ENCODE data around the gene SEMA3B. TPM values are rescaled to one million over a fixed set of nuclear protein-coding genes. Genes with fewer than 3 reads are reported as not detected.

Gene SEMA3B
- total and polyA plus RNA-seq, 2 experiments from 2014 or later, result 67.7 to 104 TPM

DNA sequence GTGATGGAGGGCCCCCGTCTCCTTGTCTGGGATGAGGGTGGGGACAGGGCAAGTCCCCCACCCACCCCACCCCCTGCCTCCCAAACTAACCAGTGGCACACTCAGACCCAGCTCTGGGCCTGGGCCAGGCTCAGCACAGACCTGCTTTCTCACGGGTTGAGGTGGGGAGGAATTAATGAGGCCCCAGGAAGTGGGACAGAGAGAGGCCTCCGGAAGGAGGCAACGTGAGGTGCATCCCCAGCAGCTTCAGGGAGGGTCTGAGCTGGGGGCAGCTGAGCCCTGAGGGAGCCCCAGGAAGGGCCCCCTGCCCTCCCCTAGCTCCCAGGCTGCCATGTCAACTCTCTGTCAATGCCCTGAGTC is 47.9 kb upstream of the SEMA3B start:
- H3K36me3 ChIP-seq (replicated peaks; ENCODE audit: insufficient read depth, low read depth), result no peaks in the 10 kb centered on the region
- 76% methylated on average over 4 of the region's 4 CpGs for WGBS (ENCODE audit: low lambda C conversion rate, missing lambda C conversion rate)
- H3K79me2 ChIP-seq, result no peaks in the 10 kb centered on the region
- DNase-seq (ENCODE audit: low spot score), result no peak
- H3K27ac ChIP-seq, result no peak overlapping the region
- H3K4me3 ChIP-seq, result no peak overlapping the region
- no peaks in the 10 kb centered on the region for H3K9me2 ChIP-seq (replicated peaks; ENCODE audit: insufficient read depth)
- H3K9me3 ChIP-seq (ENCODE audit: low read depth), result no peaks in the 10 kb centered on the region
- H4K20me1 ChIP-seq (ENCODE audit: insufficient read depth, poor library complexity, severe bottlenecking), result no peaks in the 10 kb centered on the region
- no peak overlapping the region for H2AFZ ChIP-seq
- H3K4me1 ChIP-seq (ENCODE audit: insufficient read depth), result peaks cover 3% of the 10 kb centered on the region
- no peaks in the 10 kb centered on the region for H3K27me3 ChIP-seq
- no peak overlapping the region for H3K4me2 ChIP-seq
- TF ChIP-seq EZH2phosphoT487 (IDR thresholded peaks at IDR 0.05; ENCODE audit: low read depth, severe bottlenecking, unreplicated experiment) (no peak), EZH2 (IDR thresholded peaks at IDR 0.05; ENCODE audit: borderline replicate concordance) (no peak)

DNA sequence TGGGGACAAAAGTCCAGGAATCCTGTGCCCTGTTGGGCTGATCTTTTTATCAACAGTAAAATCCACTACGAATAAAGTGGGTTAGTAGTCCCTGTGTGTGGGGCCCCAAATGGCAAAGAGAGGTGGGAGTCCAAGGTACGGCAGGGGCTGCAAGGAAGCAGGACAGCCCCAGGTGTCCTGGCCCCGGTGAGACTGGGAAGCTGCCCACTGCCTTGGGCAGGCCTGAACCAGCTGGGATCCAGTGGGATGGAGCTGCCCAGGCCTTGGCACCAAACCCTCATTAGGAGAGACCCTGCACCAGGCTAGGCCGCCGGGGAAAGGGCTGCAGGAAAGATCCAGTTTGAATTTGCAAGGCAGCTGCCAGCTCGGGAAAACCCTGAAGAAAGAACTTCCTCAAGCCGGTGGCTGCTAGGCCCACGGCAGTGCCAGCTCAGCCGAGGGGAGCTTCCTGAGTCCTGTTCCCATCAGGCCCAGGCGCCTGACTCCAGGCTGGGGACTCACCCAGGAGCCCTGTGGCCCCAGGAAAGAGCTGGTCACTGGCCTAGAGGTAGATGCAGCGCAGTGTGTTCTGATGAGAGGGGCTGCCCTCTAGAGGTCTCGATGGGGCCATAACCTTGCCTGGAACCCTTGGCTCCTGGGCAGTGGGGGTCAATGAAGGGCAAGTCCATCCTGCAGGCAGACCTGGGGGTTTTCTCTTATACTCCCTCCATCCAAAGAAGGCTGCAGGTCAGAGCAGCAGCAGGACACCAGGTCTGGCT is 47.4 kb upstream of the SEMA3B start:
- no peak for DNase-seq (ENCODE audit: low spot score)
- WGBS (ENCODE audit: low lambda C conversion rate, missing lambda C conversion rate), result 83% methylated on average over 12 of the region's 12 CpGs
- TF ChIP-seq EZH2phosphoT487 (IDR thresholded peaks at IDR 0.05; ENCODE audit: low read depth, severe bottlenecking, unreplicated experiment) (no peak), EZH2 (IDR thresholded peaks at IDR 0.05; ENCODE audit: borderline replicate concordance) (no peak)
- TF ChIP-seq, protein P1, sequence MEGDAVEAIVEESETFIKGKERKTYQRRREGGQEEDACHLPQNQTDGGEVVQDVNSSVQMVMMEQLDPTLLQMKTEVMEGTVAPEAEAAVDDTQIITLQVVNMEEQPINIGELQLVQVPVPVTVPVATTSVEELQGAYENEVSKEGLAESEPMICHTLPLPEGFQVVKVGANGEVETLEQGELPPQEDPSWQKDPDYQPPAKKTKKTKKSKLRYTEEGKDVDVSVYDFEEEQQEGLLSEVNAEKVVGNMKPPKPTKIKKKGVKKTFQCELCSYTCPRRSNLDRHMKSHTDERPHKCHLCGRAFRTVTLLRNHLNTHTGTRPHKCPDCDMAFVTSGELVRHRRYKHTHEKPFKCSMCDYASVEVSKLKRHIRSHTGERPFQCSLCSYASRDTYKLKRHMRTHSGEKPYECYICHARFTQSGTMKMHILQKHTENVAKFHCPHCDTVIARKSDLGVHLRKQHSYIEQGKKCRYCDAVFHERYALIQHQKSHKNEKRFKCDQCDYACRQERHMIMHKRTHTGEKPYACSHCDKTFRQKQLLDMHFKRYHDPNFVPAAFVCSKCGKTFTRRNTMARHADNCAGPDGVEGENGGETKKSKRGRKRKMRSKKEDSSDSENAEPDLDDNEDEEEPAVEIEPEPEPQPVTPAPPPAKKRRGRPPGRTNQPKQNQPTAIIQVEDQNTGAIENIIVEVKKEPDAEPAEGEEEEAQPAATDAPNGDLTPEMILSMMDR (IDR thresholded peaks at IDR 0.05; ENCODE audit: poor library complexity), result no peak
- H3K4me3 ChIP-seq, result no peak overlapping the region
- H3K4me2 ChIP-seq, result no peak overlapping the region
- peaks cover 3% of the 10 kb centered on the region for H3K4me1 ChIP-seq (ENCODE audit: insufficient read depth)
- no peaks in the 10 kb centered on the region for H3K27me3 ChIP-seq
- no peaks in the 10 kb centered on the region for H4K20me1 ChIP-seq (ENCODE audit: insufficient read depth, poor library complexity, severe bottlenecking)
- no peak overlapping the region for H3K27ac ChIP-seq
- H3K79me2 ChIP-seq, result no peaks in the 10 kb centered on the region
- no peak overlapping the region for H2AFZ ChIP-seq
- no peaks in the 10 kb centered on the region for H3K9me3 ChIP-seq (ENCODE audit: low read depth)
- H3K9me2 ChIP-seq (replicated peaks; ENCODE audit: insufficient read depth), result no peaks in the 10 kb centered on the region
- no peaks in the 10 kb centered on the region for H3K36me3 ChIP-seq (replicated peaks; ENCODE audit: insufficient read depth, low read depth)

- Histone ChIP-seq H3K27me3 (no peaks in the 10 kb centered on the region), H3K9me2 (replicated peaks; ENCODE audit: insufficient read depth) (no peaks in the 10 kb centered on the region), H3K4me1 (ENCODE audit: insufficient read depth) (peaks cover 8% of the 10 kb centered on the region), H3K4me3 (no peak overlapping the region), H3K4me2 (no peak overlapping the region), H4K20me1 (ENCODE audit: insufficient read depth, poor library complexity, severe bottlenecking) (no peaks in the 10 kb centered on the region), H3K79me2 (no peaks in the 10 kb centered on the region), H3K9me3 (ENCODE audit: low read depth) (no peaks in the 10 kb centered on the region), H3K36me3 (replicated peaks; ENCODE audit: insufficient read depth, low read depth) (no peaks in the 10 kb centered on the region), H2AFZ (no peak overlapping the region), H3K27ac (no peak overlapping the region)
- TF ChIP-seq EZH2 (IDR thresholded peaks at IDR 0.05; ENCODE audit: borderline replicate concordance) (no peak), EZH2phosphoT487 (IDR thresholded peaks at IDR 0.05; ENCODE audit: low read depth, severe bottlenecking, unreplicated experiment) (no peak)
- TF ChIP-seq, protein P1 (IDR thresholded peaks at IDR 0.05; ENCODE audit: poor library complexity), result no peak
- WGBS (ENCODE audit: low lambda C conversion rate, missing lambda C conversion rate), result 83% methylated on average over 1 of the region's 1 CpG
- DNase-seq (ENCODE audit: low spot score), result no peak
Observed at GRCh38 chr3:50222169-50222528, 46.8 kb upstream of the SEMA3B start.

DNA sequence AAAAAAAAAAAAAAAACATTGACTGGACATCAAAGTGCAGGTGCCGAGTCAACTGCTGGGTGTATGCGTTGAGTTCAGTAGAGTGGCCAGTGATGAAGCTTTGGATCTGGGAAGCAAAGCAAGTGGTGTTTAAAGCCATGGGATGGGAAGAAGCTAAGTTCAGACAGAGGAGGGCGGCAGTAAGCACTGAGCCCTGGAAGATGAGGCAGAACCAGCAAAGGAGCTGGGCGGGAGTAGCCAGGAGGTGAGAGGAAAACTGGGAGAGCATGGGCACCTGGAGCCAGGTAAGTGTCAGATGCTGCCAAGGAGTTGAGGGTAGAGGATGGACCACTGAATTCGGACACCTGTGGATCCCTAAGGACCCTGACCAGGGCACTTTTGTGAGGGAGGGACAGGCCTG is 44.3 kb upstream of the SEMA3B start:
- TF ChIP-seq, protein P1 (IDR thresholded peaks at IDR 0.05; ENCODE audit: poor library complexity), result no peak
- TF ChIP-seq EZH2 (IDR thresholded peaks at IDR 0.05; ENCODE audit: borderline replicate concordance) (no peak), EZH2phosphoT487 (IDR thresholded peaks at IDR 0.05; ENCODE audit: low read depth, severe bottlenecking, unreplicated experiment) (no peak)
- no peaks in the 10 kb centered on the region for H4K20me1 ChIP-seq (ENCODE audit: insufficient read depth, poor library complexity, severe bottlenecking)
- H3K4me1 ChIP-seq (ENCODE audit: insufficient read depth), result peaks cover 17% of the 10 kb centered on the region
- H3K9me2 ChIP-seq (replicated peaks; ENCODE audit: insufficient read depth), result no peaks in the 10 kb centered on the region
- H3K9me3 ChIP-seq (ENCODE audit: low read depth), result no peaks in the 10 kb centered on the region
- no peak overlapping the region for H2AFZ ChIP-seq
- no peaks in the 10 kb centered on the region for H3K27me3 ChIP-seq
- no peaks in the 10 kb centered on the region for H3K36me3 ChIP-seq (replicated peaks; ENCODE audit: insufficient read depth, low read depth)
- no peak for DNase-seq (ENCODE audit: low spot score)
- no peak overlapping the region for H3K4me2 ChIP-seq
- H3K79me2 ChIP-seq, result no peaks in the 10 kb centered on the region
- WGBS (ENCODE audit: low lambda C conversion rate, missing lambda C conversion rate), result 65% methylated on average over 5 of the region's 5 CpGs
- no peak overlapping the region for H3K27ac ChIP-seq
- H3K4me3 ChIP-seq, result no peak overlapping the region

Data from hepatocyte (in vitro differentiated cells).